ENCODE data around the gene FGFRL1. TPM values are rescaled to one million over a fixed set of nuclear protein-coding genes. Genes with fewer than 3 reads are reported as not detected.

The FGFRL1 gene
- total RNA-seq, 1 donor from 2014 or later, result 58.8 TPM

GRCh38 chr4:1047106-1047975 lies 35.9 kb downstream of the FGFRL1 start:
- Mint-ChIP-seq H3K9me3 (no peaks in the 10 kb centered on the region), H3K27me3 (ENCODE audit: low read depth) (peaks cover 15% of the 10 kb centered on the region), H3K36me3 (ENCODE audit: low read depth) (no peaks in the 10 kb centered on the region), H3K4me1 (peaks cover 6% of the 10 kb centered on the region), H3K27ac (ENCODE audit: unreplicated experiment) (no peak overlapping the region), H3K4me3 (no peak overlapping the region)
- DNase-seq (ENCODE audit: low read depth, low spot score), result no peak
- no peak for TF ChIP-seq CTCF (conservative IDR thresholded peaks at IDR 0.05)

GRCh38 chr4:1047976-1048772 lies 36.7 kb downstream of the FGFRL1 start:
- Mint-ChIP-seq H3K27ac (ENCODE audit: unreplicated experiment) (no peak overlapping the region), H3K36me3 (ENCODE audit: low read depth) (no peaks in the 10 kb centered on the region), H3K9me3 (no peaks in the 10 kb centered on the region), H3K27me3 (ENCODE audit: low read depth) (peaks cover 24% of the 10 kb centered on the region), H3K4me1 (peaks cover 4% of the 10 kb centered on the region), H3K4me3 (no peak overlapping the region)
- no peak for DNase-seq (ENCODE audit: low read depth, low spot score)
- TF ChIP-seq CTCF (conservative IDR thresholded peaks at IDR 0.05), result no peak

GRCh38 chr4:1048773-1049590 lies 37.6 kb downstream of the FGFRL1 start:
- no peaks in the 10 kb centered on the region for H3K4me1 Mint-ChIP-seq
- peak overlapping the region; percentile 75 for H3K27ac Mint-ChIP-seq (ENCODE audit: unreplicated experiment)
- H3K4me3 Mint-ChIP-seq, result no peak overlapping the region
- H3K27me3 Mint-ChIP-seq (ENCODE audit: low read depth), result peaks cover 32% of the 10 kb centered on the region
- no peak for TF ChIP-seq CTCF (conservative IDR thresholded peaks at IDR 0.05)
- DNase-seq (ENCODE audit: low read depth, low spot score), result no peak
- no peaks in the 10 kb centered on the region for H3K36me3 Mint-ChIP-seq (ENCODE audit: low read depth)
- no peaks in the 10 kb centered on the region for H3K9me3 Mint-ChIP-seq

GRCh38 chr4:1049591-1049905 lies 38.1 kb downstream of the FGFRL1 start:
- peaks cover 36% of the 10 kb centered on the region for H3K27me3 Mint-ChIP-seq (ENCODE audit: low read depth)
- no peaks in the 10 kb centered on the region for H3K36me3 Mint-ChIP-seq (ENCODE audit: low read depth)
- no peak for TF ChIP-seq CTCF (conservative IDR thresholded peaks at IDR 0.05)
- H3K4me3 Mint-ChIP-seq, result no peak overlapping the region
- no peak overlapping the region for H3K27ac Mint-ChIP-seq (ENCODE audit: unreplicated experiment)
- H3K9me3 Mint-ChIP-seq, result no peaks in the 10 kb centered on the region
- no peaks in the 10 kb centered on the region for H3K4me1 Mint-ChIP-seq
- no peak for DNase-seq (ENCODE audit: low read depth, low spot score)

- Mint-ChIP-seq H3K27ac (ENCODE audit: unreplicated experiment) (no peak overlapping the region), H3K4me1 (no peaks in the 10 kb centered on the region), H3K9me3 (no peaks in the 10 kb centered on the region), H3K4me3 (no peak overlapping the region), H3K36me3 (ENCODE audit: low read depth) (no peaks in the 10 kb centered on the region), H3K27me3 (ENCODE audit: low read depth) (peaks cover 44% of the 10 kb centered on the region)
- peak; percentile 49 for TF ChIP-seq CTCF (conservative IDR thresholded peaks at IDR 0.05)
- DNase-seq (ENCODE audit: low read depth, low spot score), result no peak
Measured at GRCh38 chr4:1050486-1051213, 39.2 kb downstream of the FGFRL1 start.

Measured in neural crest cell (in vitro differentiated cells).